ENCODE measurements around the gene SYT1.

The SYT1 gene

DNA sequence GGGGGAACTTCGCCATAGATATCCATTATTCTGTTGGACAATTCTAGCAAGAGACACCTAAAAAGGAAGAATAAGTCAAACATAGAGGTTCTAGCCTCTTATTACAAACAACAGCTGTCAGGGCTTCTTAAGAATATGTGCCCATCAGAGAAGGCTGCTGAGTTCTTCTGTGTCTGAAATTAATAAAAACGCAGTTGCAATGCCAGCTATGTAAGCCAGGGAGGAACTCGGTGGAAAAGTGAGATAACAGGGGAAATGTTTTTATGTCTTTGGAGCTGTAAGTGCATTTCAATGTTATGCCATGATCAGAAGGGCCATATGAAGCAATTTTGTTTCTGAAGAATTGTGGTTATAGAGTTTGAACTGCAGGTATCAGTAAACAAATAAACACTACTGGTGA is 95.0 kb downstream of the SYT1 start:
- Histone ChIP-seq H3K27ac (ENCODE audit: extremely low read depth, low read depth, low read length) (no peak overlapping the region), H3K4me3 (ENCODE audit: low read depth, low read length) (no peak overlapping the region), H3K36me3 (ENCODE audit: control insufficient read depth in 2 of 2, insufficient read depth in 1 of 2, low read length in 2 of 2) (no peaks in the 10 kb centered on the region), H3K9me3 (ENCODE audit: control insufficient read depth, insufficient read depth, low read depth, low read length) (no peaks in the 10 kb centered on the region), H3K4me1 (ENCODE audit: control insufficient read depth, insufficient read depth, low read length) (no peaks in the 10 kb centered on the region)
- no peak for TF ChIP-seq ZBTB21 (tag by site-specific recombination; IDR thresholded peaks at IDR 0.05)
- no peak for TF ChIP-seq HOXD13 (CRISPR knock-in tag; IDR thresholded peaks at IDR 0.05; ENCODE audit: borderline replicate concordance)
- ChIA-PET POLR2A (no interaction called here), CTCF (interaction anchor here (0.6 kb wide), 1 partner anchor 45 kb away, joined by 3 read pairs; no protein-coding TSS in a partner anchor)

DNA sequence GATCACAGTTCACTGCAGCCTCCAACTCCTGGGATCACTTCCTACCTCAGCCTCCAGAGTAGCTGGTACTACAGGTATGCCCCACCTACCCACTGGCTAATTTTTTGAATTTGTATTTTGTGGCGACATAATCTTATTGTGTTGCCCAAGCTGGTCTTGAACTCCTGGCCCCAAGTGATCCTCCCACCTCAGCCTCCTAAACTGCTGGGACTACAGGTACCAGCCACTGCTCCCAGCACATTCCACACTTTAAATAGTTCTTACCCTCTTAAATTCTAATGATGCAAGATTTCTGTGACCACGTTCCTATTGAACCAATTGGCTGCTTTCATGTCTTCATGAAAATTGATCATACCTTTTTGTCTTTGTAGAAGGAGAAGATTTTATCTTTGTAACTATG is 96.6 kb downstream of the SYT1 start:
- TF ChIP-seq ZFHX2 (tag by site-specific recombination; conservative IDR thresholded peaks at IDR 0.05) (no peak), ZNF19 (tag by site-specific recombination; IDR thresholded peaks at IDR 0.05; ENCODE audit: low read depth) (no peak), ZNF621 (tag by site-specific recombination; IDR thresholded peaks at IDR 0.05) (no peak)
- no peak overlapping the region for H3K4me3 ChIP-seq (ENCODE audit: low read depth, low read length)
- H3K27ac ChIP-seq (ENCODE audit: extremely low read depth, low read depth, low read length) = no peak overlapping the region
- H3K36me3 ChIP-seq (ENCODE audit: control insufficient read depth in 2 of 2, insufficient read depth in 1 of 2, low read length in 2 of 2) = no peaks in the 10 kb centered on the region
- H3K9me3 ChIP-seq (ENCODE audit: control insufficient read depth, insufficient read depth, low read depth, low read length) = no peaks in the 10 kb centered on the region
- POLR2A ChIA-PET = no interaction called here
- no peaks in the 10 kb centered on the region for H3K4me1 ChIP-seq (ENCODE audit: control insufficient read depth, insufficient read depth, low read length)
- CTCF ChIA-PET = no interaction called here

DNA sequence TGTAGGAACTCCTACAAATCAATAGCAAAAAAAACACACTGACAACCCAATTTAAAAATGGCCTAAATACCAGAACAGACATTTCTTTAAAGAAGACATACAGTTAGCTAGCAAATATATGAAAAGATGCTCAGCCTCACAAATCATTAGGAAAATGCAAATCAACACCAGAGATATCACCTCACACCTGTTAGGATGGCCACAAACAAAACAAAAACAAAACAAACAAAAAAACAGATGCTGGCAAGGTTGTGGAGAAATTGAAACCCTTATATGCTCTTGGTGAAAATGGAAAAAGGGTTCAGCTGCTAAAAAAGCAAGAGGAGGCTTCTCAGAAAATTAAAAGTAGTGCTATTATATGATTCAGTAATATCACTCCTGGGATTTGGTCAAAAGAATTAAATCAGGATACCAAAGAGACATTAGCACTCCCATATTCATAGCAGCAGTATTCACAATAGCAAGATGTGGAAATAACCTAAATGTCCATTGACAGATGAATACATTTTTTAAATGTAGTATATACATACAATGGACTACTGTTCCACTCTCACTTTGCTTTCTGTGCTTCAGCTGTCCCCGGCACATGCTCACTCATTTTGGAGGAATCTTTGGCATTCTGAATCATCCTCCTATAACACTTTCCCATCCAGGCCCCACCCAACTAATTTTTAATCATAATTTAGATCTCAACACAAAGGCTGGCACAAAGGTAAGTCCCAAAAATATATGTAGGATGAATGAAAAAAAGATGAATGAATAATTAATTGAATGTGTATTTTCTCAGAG is 99.1 kb downstream of the SYT1 start:
- Histone ChIP-seq H3K9me3 (ENCODE audit: control insufficient read depth, insufficient read depth, low read depth, low read length) (no peaks in the 10 kb centered on the region), H3K4me3 (ENCODE audit: low read depth, low read length) (no peak overlapping the region), H3K36me3 (ENCODE audit: control insufficient read depth in 2 of 2, insufficient read depth in 1 of 2, low read length in 2 of 2) (no peaks in the 10 kb centered on the region), H3K27ac (ENCODE audit: extremely low read depth, low read depth, low read length) (no peak overlapping the region), H3K4me1 (ENCODE audit: control insufficient read depth, insufficient read depth, low read length) (no peaks in the 10 kb centered on the region)
- no peak for TF ChIP-seq ZNF664 (tag by site-specific recombination; IDR thresholded peaks at IDR 0.05)
- no peak for TF ChIP-seq ZBTB20 (tag by site-specific recombination; IDR thresholded peaks at IDR 0.05)
- no peak for TF ChIP-seq ZNF10 (tag by site-specific recombination; IDR thresholded peaks at IDR 0.05)
- no peak for TF ChIP-seq ZNF837 (tag by site-specific recombination; IDR thresholded peaks at IDR 0.05)
- no peak for TF ChIP-seq HOXA7 (CRISPR knock-in tag; IDR thresholded peaks at IDR 0.05; ENCODE audit: borderline replicate concordance)
- TF ChIP-seq ZNF623 (tag by site-specific recombination; IDR thresholded peaks at IDR 0.05) = no peak
- TF ChIP-seq ZNF175 (tag by site-specific recombination; IDR thresholded peaks at IDR 0.05) = no peak
- TF ChIP-seq IKZF3 (tag by site-specific recombination; IDR thresholded peaks at IDR 0.05) = no peak
- TF ChIP-seq, protein P1, sequence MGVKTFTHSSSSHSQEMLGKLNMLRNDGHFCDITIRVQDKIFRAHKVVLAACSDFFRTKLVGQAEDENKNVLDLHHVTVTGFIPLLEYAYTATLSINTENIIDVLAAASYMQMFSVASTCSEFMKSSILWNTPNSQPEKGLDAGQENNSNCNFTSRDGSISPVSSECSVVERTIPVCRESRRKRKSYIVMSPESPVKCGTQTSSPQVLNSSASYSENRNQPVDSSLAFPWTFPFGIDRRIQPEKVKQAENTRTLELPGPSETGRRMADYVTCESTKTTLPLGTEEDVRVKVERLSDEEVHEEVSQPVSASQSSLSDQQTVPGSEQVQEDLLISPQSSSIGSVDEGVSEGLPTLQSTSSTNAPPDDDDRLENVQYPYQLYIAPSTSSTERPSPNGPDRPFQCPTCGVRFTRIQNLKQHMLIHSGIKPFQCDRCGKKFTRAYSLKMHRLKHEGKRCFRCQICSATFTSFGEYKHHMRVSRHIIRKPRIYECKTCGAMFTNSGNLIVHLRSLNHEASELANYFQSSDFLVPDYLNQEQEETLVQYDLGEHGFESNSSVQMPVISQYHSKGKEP (tag by site-specific recombination; IDR thresholded peaks at IDR 0.05) = no peak
- no peak for TF ChIP-seq KLF9 (tag by site-specific recombination; IDR thresholded peaks at IDR 0.05; ENCODE audit: low read depth)
- TF ChIP-seq, protein P2, sequence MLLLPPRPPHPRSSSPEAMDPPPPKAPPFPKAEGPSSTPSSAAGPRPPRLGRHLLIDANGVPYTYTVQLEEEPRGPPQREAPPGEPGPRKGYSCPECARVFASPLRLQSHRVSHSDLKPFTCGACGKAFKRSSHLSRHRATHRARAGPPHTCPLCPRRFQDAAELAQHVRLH (tag by site-specific recombination; IDR thresholded peaks at IDR 0.05) = no peak
- TF ChIP-seq ZNF202 (tag by site-specific recombination; IDR thresholded peaks at IDR 0.05; ENCODE audit: borderline replicate concordance) = no peak
- TF ChIP-seq, protein P3, sequence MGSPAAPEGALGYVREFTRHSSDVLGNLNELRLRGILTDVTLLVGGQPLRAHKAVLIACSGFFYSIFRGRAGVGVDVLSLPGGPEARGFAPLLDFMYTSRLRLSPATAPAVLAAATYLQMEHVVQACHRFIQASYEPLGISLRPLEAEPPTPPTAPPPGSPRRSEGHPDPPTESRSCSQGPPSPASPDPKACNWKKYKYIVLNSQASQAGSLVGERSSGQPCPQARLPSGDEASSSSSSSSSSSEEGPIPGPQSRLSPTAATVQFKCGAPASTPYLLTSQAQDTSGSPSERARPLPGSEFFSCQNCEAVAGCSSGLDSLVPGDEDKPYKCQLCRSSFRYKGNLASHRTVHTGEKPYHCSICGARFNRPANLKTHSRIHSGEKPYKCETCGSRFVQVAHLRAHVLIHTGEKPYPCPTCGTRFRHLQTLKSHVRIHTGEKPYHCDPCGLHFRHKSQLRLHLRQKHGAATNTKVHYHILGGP (tag by site-specific recombination; IDR thresholded peaks at IDR 0.05) = no peak
- no peak for TF ChIP-seq ZNF114 (tag by site-specific recombination; IDR thresholded peaks at IDR 0.05)
- no peak for TF ChIP-seq ZNF544 (tag by site-specific recombination; IDR thresholded peaks at IDR 0.05)
- TF ChIP-seq, protein P4, sequence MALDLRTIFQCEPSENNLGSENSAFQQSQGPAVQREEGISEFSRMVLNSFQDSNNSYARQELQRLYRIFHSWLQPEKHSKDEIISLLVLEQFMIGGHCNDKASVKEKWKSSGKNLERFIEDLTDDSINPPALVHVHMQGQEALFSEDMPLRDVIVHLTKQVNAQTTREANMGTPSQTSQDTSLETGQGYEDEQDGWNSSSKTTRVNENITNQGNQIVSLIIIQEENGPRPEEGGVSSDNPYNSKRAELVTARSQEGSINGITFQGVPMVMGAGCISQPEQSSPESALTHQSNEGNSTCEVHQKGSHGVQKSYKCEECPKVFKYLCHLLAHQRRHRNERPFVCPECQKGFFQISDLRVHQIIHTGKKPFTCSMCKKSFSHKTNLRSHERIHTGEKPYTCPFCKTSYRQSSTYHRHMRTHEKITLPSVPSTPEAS (tag by site-specific recombination; IDR thresholded peaks at IDR 0.05) = no peak
- TF ChIP-seq, protein P5, sequence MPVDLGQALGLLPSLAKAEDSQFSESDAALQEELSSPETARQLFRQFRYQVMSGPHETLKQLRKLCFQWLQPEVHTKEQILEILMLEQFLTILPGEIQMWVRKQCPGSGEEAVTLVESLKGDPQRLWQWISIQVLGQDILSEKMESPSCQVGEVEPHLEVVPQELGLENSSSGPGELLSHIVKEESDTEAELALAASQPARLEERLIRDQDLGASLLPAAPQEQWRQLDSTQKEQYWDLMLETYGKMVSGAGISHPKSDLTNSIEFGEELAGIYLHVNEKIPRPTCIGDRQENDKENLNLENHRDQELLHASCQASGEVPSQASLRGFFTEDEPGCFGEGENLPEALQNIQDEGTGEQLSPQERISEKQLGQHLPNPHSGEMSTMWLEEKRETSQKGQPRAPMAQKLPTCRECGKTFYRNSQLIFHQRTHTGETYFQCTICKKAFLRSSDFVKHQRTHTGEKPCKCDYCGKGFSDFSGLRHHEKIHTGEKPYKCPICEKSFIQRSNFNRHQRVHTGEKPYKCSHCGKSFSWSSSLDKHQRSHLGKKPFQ (tag by site-specific recombination; IDR thresholded peaks at IDR 0.05) = no peak
- TF ChIP-seq ZFP3 (tag by site-specific recombination; IDR thresholded peaks at IDR 0.05; ENCODE audit: low read depth) = no peak
- TF ChIP-seq ZBTB17 (tag by site-specific recombination; IDR thresholded peaks at IDR 0.05) = no peak
- ChIA-PET POLR2A (no interaction called here), CTCF (no interaction called here)

All from HEK293 (cell line).